Measurements from ENCODE around the gene SLC12A8.

SLC12A8 gene

GRCh38 chr3:125154110-125154509 lies 58.4 kb downstream of the SLC12A8 start:
- DNase-seq (ENCODE audit: low read depth in 2 of 2), result no peak

- DNase-seq (ENCODE audit: low read depth in 2 of 2), result no peak
Observed at GRCh38 chr3:125152951-125153350, 59.6 kb downstream of the SLC12A8 start.

- DNase-seq (ENCODE audit: low read depth in 2 of 2), result no peak
Observed at GRCh38 chr3:125151916-125152315, 60.6 kb downstream of the SLC12A8 start.

- no peak for DNase-seq (ENCODE audit: low read depth in 2 of 2)
Observed at GRCh38 chr3:125151442-125151817, 61.1 kb downstream of the SLC12A8 start.

- DNase-seq (ENCODE audit: low read depth in 2 of 2), result peak; percentile 53 to 60
Observed at GRCh38 chr3:125150525-125151441, 61.8 kb downstream of the SLC12A8 start.

- no peak for DNase-seq (ENCODE audit: low read depth in 2 of 2)
Observed at GRCh38 chr3:125149462-125149861, 63.1 kb downstream of the SLC12A8 start.

GRCh38 chr3:125148836-125149235 lies 63.7 kb downstream of the SLC12A8 start:
- no peak for DNase-seq (ENCODE audit: low read depth in 2 of 2)

- DNase-seq (ENCODE audit: low read depth in 2 of 2), result no peak
Observed at GRCh38 chr3:125148016-125148812, 64.3 kb downstream of the SLC12A8 start.

GRCh38 chr3:125147491-125147820 lies 65.1 kb downstream of the SLC12A8 start:
- no peak for DNase-seq (ENCODE audit: low read depth in 2 of 2)

GRCh38 chr3:125146626-125147490 lies 65.7 kb downstream of the SLC12A8 start:
- DNase-seq (ENCODE audit: low read depth in 2 of 2), result no peak

- DNase-seq (ENCODE audit: low read depth in 2 of 2), result no peak
Observed at GRCh38 chr3:125145751-125146475, 66.6 kb downstream of the SLC12A8 start.

- no peak for DNase-seq (ENCODE audit: low read depth in 2 of 2)
Observed at GRCh38 chr3:125144653-125145314, 67.8 kb downstream of the SLC12A8 start.

- no peak for DNase-seq (ENCODE audit: low read depth in 2 of 2)
Observed at GRCh38 chr3:125143982-125144652, 68.4 kb downstream of the SLC12A8 start.

GRCh38 chr3:125143538-125143937 lies 69.0 kb downstream of the SLC12A8 start:
- DNase-seq (ENCODE audit: low read depth in 2 of 2), result no peak

GRCh38 chr3:125142940-125143339 lies 69.6 kb downstream of the SLC12A8 start:
- DNase-seq (ENCODE audit: low read depth in 2 of 2), result no peak

GRCh38 chr3:125142420-125142778 lies 70.1 kb downstream of the SLC12A8 start:
- DNase-seq (ENCODE audit: low read depth in 2 of 2), result no peak

GRCh38 chr3:125141596-125142419 lies 70.7 kb downstream of the SLC12A8 start:
- peak; percentile 55 to 67 for DNase-seq (ENCODE audit: low read depth in 2 of 2)

GRCh38 chr3:125140818-125141595 lies 71.5 kb downstream of the SLC12A8 start:
- no peak for DNase-seq (ENCODE audit: low read depth in 2 of 2)
